EH (cell line): ENCODE data around the gene KIAA1217.
"Not testable (repeated sequence)": the region's sequence is repeated elsewhere in the genome, so short reads cannot be mapped to it uniquely, and the experiment has no call there.

Experiments used
- DNase-seq: peaks from one replicate; pipeline ENCODE4 v3.0.0-alpha.2; 2015; ENCODE audit warnings: low read depth

Gene KIAA1217

GRCh38 chr10:24288581-24288980 is 79.6 kb downstream of the KIAA1217 start:
- no peak for DNase-seq

GRCh38 chr10:24289235-24289634 is 80.3 kb downstream of the KIAA1217 start:
- no peak for DNase-seq

GRCh38 chr10:24292304-24293293 is 83.7 kb downstream of the KIAA1217 start:
- DNase-seq = no peak

- DNase-seq = peak; percentile 66
Measured at GRCh38 chr10:24299578-24300260, 90.8 kb downstream of the KIAA1217 start.

GRCh38 chr10:24303522-24304310 is 94.8 kb downstream of the KIAA1217 start:
- no peak for DNase-seq

- DNase-seq = peak; percentile 22
Measured at GRCh38 chr10:24305551-24306506, 96.9 kb downstream of the KIAA1217 start.

GRCh38 chr10:24306507-24306875 is 97.6 kb downstream of the KIAA1217 start:
- no peak for DNase-seq

- DNase-seq = no peak
Measured at GRCh38 chr10:24307116-24307515, 98.2 kb downstream of the KIAA1217 start.

- no peak for DNase-seq
Measured at GRCh38 chr10:24307696-24308485, 99.0 kb downstream of the KIAA1217 start.

GRCh38 chr10:24310104-24310503 is 101.2 kb downstream of the KIAA1217 start:
- no peak for DNase-seq

GRCh38 chr10:24311888-24312287 is 103.0 kb downstream of the KIAA1217 start:
- no peak for DNase-seq

GRCh38 chr10:24313283-24313682 is 104.3 kb downstream of the KIAA1217 start:
- no peak for DNase-seq

- DNase-seq = no peak
Measured at GRCh38 chr10:24315211-24315610, 106.3 kb downstream of the KIAA1217 start.

GRCh38 chr10:24318517-24318916 is 109.6 kb downstream of the KIAA1217 start:
- DNase-seq = no peak

GRCh38 chr10:24320373-24320772 is 111.4 kb downstream of the KIAA1217 start:
- DNase-seq = no peak

- DNase-seq = no peak
Measured at GRCh38 chr10:24324651-24325050, 115.7 kb downstream of the KIAA1217 start.

GRCh38 chr10:24331457-24331856 is 122.5 kb downstream of the KIAA1217 start:
- peak; percentile 63 for DNase-seq

GRCh38 chr10:24333736-24334135 is 124.8 kb downstream of the KIAA1217 start:
- peak; percentile 77 for DNase-seq

- no peak for DNase-seq
Measured at GRCh38 chr10:24334279-24334939, 125.5 kb downstream of the KIAA1217 start.

GRCh38 chr10:24337723-24338122 is 128.8 kb downstream of the KIAA1217 start:
- not testable (repeated sequence) for DNase-seq
